Thymus (tissue), 11 donors: ENCODE measurements around the gene FGF2. TPM values are rescaled to one million over a fixed set of nuclear protein-coding genes. Genes with fewer than 3 reads are reported as not detected.
"Not testable (repeated sequence)": the region's sequence is repeated elsewhere in the genome, so short reads cannot be mapped to it uniquely, and the experiment has no call there.

ENCODE experiments used
- DNase-seq, 9 donors: peaks; one replicate each; pipeline ENCODE4 v3.0.0-alpha.2; 2013; ENCODE audit warnings: low spot score in 9 of 9, low read depth in 6 of 9, missing footprints in 1 of 9
- H3K27ac ChIP-seq, 2 donors: one replicate each; pipeline ENCODE4 v1.5.1; 2013; ENCODE audit warnings: control low read depth in 1 of 2, low read depth in 1 of 2, low read length in 1 of 2, mild to moderate bottlenecking in 1 of 2, moderate library complexity in 1 of 2
- H3K27me3 ChIP-seq, 2 donors: one replicate each; pipeline ENCODE4 v1.5.1; 2013; ENCODE audit warnings: low read length in 1 of 2; ENCODE audit not compliant: control insufficient read depth in 2 of 2, insufficient read depth in 1 of 2
- H3K36me3 ChIP-seq, 2 donors: one replicate each; pipeline ENCODE4 v1.5.1; 2013; ENCODE audit warnings: low read length in 1 of 2, mild to moderate bottlenecking in 1 of 2, moderate library complexity in 1 of 2; ENCODE audit not compliant: control insufficient read depth in 2 of 2, insufficient read depth in 2 of 2
- H3K4me1 ChIP-seq, 2 donors: one replicate each; pipeline ENCODE4 v1.5.1; 2013; ENCODE audit warnings: low read length in 2 of 2; ENCODE audit not compliant: control insufficient read depth in 2 of 2, insufficient read depth in 2 of 2
- H3K4me3 ChIP-seq, 2 donors: one replicate each; pipeline ENCODE4 v1.5.1; 2013; ENCODE audit warnings: low read length in 2 of 2, control low read depth in 1 of 2, mild to moderate bottlenecking in 1 of 2
- H3K9me3 ChIP-seq, 2 donors: one replicate each; pipeline ENCODE4 v1.5.1; 2013; ENCODE audit warnings: low read length in 1 of 2, mild to moderate bottlenecking in 1 of 2; ENCODE audit not compliant: control insufficient read depth in 2 of 2, insufficient read depth in 1 of 2
- WGBS: extraction: QIAGEN DNeasy Blood & Tissue Kit; methylation state at CpG from one replicate; pipeline ENCODE4 v1.1.7; 2013; 5-methylcytosine and 5-hydroxymethylcytosine counted together
- polyA plus RNA-seq: library from polyadenylated mRNA; stranded (reverse); fragments of 200-250 nt; gene quantifications from one replicate; pipeline ENCODE4 v1.2.3, GENCODE V29; 2013
- total RNA-seq: library from RNA; stranded (reverse); fragments of 120-200 nt; gene quantifications from one replicate; pipeline ENCODE4 v1.2.4, GENCODE V29; 2013
- donor health status: healthy.

Gene FGF2
- total and polyA plus RNA-seq, 2 donors = 2.0 to 3.7 TPM

DNA sequence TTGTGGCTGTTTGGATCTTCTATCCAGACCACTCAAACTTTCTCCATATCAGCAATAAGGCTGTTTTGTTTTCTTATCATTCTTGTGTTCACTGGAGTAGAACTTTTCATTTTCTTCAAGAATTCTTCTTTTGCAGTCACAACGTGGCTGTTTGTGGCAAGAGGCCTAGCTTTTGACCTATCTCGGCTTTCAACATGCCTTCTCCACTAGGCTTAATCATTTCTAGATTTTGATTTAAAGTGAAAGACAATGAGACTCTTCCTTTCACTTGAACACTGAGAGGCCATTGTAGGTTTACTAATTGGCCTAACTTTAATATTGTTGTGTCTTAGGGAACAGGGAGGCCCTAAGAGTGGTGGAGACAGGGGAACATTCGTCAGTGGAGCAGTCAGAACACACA lies 19.1 kb downstream of the FGF2 start:
- Histone ChIP-seq H3K4me1 (no peaks in the 10 kb centered on the region), H3K4me3 (no peak overlapping the region), H3K27me3 (no peaks in the 10 kb centered on the region), H3K9me3 (no peaks in the 10 kb centered on the region), H3K36me3 (no peaks in the 10 kb centered on the region), H3K27ac (no peak overlapping the region)
- 95% methylated on average over 3 of the region's 3 CpGs for WGBS
- no peak for DNase-seq

DNA sequence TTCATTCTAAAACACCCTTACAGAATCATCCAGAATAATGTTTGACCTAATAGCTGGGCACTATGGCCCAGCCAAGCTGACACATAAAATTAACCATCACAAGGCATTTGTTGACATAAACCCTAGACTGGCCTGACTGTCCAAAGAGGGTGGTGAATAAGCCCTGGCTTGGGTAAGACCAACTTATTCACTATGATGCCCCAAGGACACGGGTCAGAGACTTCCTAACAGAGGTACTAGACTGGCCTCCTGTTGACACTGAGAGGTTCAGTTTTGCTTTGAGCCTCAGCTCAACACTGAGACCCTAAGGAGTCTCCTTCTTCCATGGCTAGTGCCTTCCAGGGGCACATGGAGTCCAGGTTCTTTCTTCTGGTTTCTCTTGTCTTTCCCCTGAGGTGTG lies 21.3 kb downstream of the FGF2 start:
- whole genome bisulfite sequencing = 91% methylated on average over 1 of the region's 1 CpG
- H3K27ac ChIP-seq = no peak overlapping the region
- H3K36me3 ChIP-seq = no peaks in the 10 kb centered on the region
- H3K4me1 ChIP-seq = no peaks in the 10 kb centered on the region
- DNase-seq = no peak
- H3K9me3 ChIP-seq = no peaks in the 10 kb centered on the region
- no peak overlapping the region for H3K4me3 ChIP-seq
- no peaks in the 10 kb centered on the region for H3K27me3 ChIP-seq

DNA sequence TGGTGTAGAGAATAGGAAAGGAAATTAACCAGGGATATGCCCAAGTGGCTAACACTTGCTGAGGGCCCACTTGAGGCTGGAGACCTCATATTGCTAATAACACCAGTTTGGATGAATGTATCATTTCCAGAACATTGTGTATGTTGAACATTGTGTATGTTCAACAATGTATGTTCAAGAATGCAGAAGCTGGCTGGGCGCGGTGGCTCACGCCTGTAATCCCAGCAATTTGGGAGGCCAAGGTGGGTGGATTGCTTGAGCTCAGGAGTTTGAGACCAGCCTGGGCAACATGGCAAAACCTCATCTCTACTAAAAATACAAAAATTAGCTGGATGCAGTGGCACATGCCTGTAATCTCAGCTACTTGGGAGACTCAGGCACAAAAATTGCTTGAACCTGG lies 23.2 kb downstream of the FGF2 start:
- not testable (repeated sequence) for H3K4me1 ChIP-seq, H3K36me3 ChIP-seq, DNase-seq, H3K27me3 ChIP-seq, H3K27ac ChIP-seq, H3K9me3 ChIP-seq, H3K4me3 ChIP-seq
- WGBS = 98% methylated on average over 3 of the region's 3 CpGs

DNA sequence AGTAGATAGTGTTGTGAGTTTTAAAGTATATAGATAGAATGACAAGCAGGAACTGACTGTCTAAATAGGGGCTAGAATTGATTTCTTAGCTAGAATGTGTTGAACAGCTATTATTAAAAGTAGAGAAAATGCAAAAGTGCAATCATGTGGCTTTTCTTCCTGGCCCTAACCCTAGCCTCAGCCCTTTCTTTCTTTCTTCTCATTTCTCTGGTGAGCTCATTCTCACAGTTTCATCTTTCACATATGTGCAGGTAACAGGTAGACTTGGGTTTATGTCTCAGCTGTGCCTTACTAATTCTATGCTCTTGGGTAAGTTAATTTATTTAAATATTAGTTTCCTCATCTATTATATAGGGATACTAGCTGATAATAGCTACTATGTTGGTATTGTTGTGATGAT lies 24.9 kb downstream of the FGF2 start:
- no peak for DNase-seq
- Histone ChIP-seq H3K27ac (no peak overlapping the region), H3K4me1 (no peaks in the 10 kb centered on the region), H3K36me3 (no peaks in the 10 kb centered on the region), H3K4me3 (no peak overlapping the region), H3K27me3 (no peaks in the 10 kb centered on the region), H3K9me3 (no peaks in the 10 kb centered on the region)

DNA sequence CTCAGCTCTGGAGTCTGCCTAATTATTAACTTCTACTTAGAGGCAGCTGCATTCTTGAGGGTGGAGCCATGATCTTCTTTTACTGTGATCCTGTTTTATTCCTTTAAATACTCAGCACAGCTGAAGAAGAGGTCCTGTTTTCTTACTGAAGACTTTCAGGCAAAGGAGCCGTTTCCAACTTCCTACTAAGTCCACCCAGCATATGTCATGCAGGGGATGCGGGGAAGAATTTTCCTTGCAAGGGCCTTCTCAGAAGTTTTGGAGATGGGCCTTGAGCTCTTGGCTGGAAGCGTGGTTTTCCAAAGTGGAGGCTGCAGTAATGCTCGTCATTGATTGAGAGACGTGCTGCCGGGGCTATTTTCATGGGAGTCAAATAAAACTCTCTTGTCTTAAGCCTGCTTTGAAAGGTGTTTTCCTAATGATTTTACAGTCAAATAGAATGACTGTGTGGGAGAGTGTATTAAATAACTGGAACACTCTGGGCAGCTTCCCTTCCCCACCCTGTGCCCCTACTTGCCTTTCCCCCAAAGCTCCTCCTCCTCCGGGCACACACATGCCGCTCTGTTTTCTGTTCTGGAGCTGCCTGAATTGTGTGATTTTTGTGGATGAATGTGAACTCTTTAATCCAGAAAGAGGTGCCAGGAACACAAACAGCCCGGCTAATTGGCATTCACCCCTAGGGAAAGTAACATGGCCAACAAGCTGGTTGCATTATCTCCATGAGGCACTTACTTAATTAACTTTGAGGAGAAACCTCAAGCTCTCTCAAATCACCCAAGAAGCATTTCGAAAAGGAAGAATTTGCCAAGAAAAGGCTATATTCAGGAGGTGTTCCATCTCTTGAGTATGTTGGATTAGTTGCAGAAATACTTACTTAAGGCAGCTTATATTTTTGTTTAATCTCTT lies 28.1 kb downstream of the FGF2 start:
- Histone ChIP-seq H3K36me3 (no peaks in the 10 kb centered on the region), H3K27ac (peak overlapping the region in 1 of 2 donors; percentile 36), H3K27me3 (no peaks in the 10 kb centered on the region), H3K4me3 (no peak overlapping the region), H3K4me1 (no peaks in the 10 kb centered on the region), H3K9me3 (no peaks in the 10 kb centered on the region)
- DNase-seq = no peak
- WGBS = 97% methylated on average over 10 of the region's 10 CpGs

DNA sequence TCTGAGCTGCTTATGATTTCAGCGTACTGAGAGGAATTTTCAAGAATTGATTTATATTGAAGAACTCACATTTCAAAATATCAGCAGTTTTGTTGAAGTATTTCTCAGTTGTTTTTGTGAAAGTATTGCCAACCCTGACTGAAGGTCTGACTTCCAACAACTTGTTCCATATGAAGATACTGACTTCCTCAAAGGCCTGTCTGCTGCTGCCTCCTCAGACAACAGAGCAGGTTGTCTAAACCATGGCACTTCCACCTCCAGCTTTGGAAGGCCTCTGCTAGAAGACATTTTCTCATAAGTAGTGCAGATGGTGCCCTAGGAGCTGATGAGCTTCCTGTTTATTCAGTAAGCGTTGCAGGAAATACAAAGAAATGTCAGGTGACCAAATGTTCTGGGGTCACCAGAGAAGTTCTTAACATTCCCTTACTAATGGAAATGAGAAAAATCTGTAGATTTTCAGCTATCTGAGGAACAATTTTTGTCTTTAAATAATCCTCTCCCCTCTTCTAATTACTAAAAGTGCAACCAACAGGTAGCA lies 28.8 kb downstream of the FGF2 start:
- no peaks in the 10 kb centered on the region for H3K27me3 ChIP-seq
- H3K27ac ChIP-seq = no peak overlapping the region
- H3K36me3 ChIP-seq = no peaks in the 10 kb centered on the region
- no peak for DNase-seq
- H3K9me3 ChIP-seq = no peaks in the 10 kb centered on the region
- H3K4me1 ChIP-seq = no peaks in the 10 kb centered on the region
- H3K4me3 ChIP-seq = no peak overlapping the region
- 87% methylated on average over 2 of the region's 2 CpGs for WGBS

DNA sequence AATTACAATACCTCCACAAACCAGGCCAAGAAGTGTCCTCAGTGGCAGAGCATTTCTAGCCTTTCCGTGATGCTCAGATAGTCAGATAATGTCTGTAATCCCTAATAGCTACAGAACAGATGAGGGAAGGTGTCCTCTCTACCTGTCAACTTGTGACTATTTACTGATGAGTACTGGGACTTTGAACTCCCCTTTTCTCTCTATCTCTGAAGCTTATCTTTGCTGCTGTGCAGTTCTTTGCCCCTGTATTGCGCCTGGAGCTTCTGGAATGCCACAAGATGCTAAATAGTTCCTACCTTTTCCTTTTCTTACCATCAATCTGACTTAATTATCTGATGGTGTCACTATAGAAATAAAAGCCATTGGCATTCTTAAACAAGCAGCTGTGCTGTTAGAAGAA lies 30.5 kb downstream of the FGF2 start:
- no peaks in the 10 kb centered on the region for H3K36me3 ChIP-seq
- H3K27me3 ChIP-seq = no peaks in the 10 kb centered on the region
- no peak for DNase-seq
- WGBS = 98% methylated on average over 2 of the region's 2 CpGs
- H3K4me1 ChIP-seq = no peaks in the 10 kb centered on the region
- no peaks in the 10 kb centered on the region for H3K9me3 ChIP-seq
- no peak overlapping the region for H3K4me3 ChIP-seq
- H3K27ac ChIP-seq = no peak overlapping the region

DNA sequence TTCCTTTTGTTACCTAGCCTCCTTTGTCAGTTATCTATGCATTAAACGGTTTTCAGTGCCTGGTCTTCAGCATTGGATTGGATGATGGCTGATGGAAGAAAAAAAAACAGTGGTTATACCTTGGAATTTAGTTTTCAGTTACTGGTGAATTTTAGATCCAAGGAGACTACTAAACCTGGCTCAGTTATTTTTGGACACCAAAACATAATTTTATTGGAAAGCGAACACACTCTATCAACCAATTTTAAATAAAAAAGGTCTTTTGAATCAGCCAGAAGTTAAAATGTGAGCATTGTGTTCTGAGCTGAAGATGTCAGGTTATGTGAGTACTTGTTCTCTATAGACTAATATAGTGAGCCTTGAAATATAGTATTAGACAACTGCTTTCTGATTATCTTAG lies 32.1 kb downstream of the FGF2 start:
- Histone ChIP-seq H3K36me3 (no peaks in the 10 kb centered on the region), H3K4me1 (no peaks in the 10 kb centered on the region), H3K27ac (no peak overlapping the region), H3K27me3 (no peaks in the 10 kb centered on the region), H3K9me3 (no peaks in the 10 kb centered on the region), H3K4me3 (no peak overlapping the region)
- 91% methylated on average over 2 of the region's 2 CpGs for WGBS
- DNase-seq = no peak

DNA sequence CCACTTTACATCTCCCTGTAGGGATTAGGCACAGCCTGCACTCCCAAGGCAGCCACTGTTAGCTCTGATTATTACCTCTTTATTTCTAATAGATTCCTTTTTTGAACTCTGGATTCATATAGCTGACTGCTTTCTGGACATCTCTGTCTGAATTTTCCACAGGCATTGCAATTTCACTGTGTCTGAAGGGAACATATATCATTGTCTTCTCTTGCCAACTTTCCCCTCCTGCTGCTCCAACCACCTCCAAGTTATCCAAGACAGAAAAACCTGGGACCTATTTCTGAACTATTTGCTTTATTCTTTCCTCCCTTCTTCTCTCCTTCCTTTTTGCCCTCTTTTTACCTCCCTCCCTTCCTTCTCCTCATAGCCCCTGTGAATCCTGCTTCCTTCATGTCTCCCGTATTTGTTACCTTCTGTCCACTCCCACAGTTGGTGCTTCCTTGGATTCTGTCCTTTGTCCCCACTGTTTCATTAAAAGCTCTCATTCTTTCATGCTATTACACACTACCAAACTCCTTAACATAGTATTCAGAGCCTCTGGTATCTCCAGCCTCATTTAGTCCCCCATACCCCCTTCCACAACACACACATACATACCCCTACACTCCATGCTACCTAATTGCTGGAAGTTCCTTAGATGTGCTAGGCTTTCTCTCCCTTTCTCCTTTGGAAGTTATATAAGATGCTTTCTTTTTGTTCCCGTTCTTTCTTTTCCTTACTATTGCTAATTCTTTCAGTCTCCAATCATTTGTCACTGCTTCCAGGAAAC lies 34.7 kb downstream of the FGF2 start:
- DNase-seq = no peak
- H3K4me1 ChIP-seq = no peaks in the 10 kb centered on the region
- no peak overlapping the region for H3K27ac ChIP-seq
- H3K27me3 ChIP-seq = no peaks in the 10 kb centered on the region
- no peaks in the 10 kb centered on the region for H3K36me3 ChIP-seq
- no peak overlapping the region for H3K4me3 ChIP-seq
- 67% methylated on average over 2 of the region's 2 CpGs for WGBS
- H3K9me3 ChIP-seq = no peaks in the 10 kb centered on the region
